ENCODE measurements around the gene COPRS. TPM values are rescaled to one million over a fixed set of nuclear protein-coding genes. Genes with fewer than 3 reads are reported as not detected.

COPRS gene
- total RNA-seq: 34.7 TPM
- polyA plus RNA-seq: 59.6 TPM

- no peak within 1 kb of the TSS for H3K27ac ChIP-seq (ENCODE audit: low read depth)
- H3K4me1 ChIP-seq (ENCODE audit: insufficient read depth): no peaks in the 10 kb centered on the region
- peaks cover 6% of the 10 kb centered on the region for H3K36me3 ChIP-seq (ENCODE audit: insufficient read depth)
- peak within 1 kb of the TSS; percentile 87 for H3K4me3 ChIP-seq (ENCODE audit: low read depth, low read length)
- under 1% methylated on average over 99 of the region's 100 CpGs for WGBS
- DNase-seq (ENCODE audit: extremely low spot score): peak; percentile 43
These were observed at the start of gene COPRS for GRCh38 chr17:31858642-31859486. Gene COPRS, minus strand, starts transcription at chr17:31859244. Its CDS starts 45 bp downstream, at chr17:31859199.

- H3K36me3 ChIP-seq (ENCODE audit: insufficient read depth): no peaks in the 10 kb centered on the region
- H3K27ac ChIP-seq (ENCODE audit: low read depth): no peak overlapping the region
- no peak for DNase-seq (ENCODE audit: extremely low spot score)
- H3K4me1 ChIP-seq (ENCODE audit: insufficient read depth): peaks cover 1% of the 10 kb centered on the region
- H3K4me3 ChIP-seq (ENCODE audit: low read depth, low read length): no peak overlapping the region
These were observed 49.3 kb upstream of the COPRS start for GRCh38 chr17:31908386-31908785.

GRCh38 chr17:31907342-31907962, 48.4 kb upstream of the COPRS start:
- Histone ChIP-seq H3K4me1 (ENCODE audit: insufficient read depth) (peaks cover 1% of the 10 kb centered on the region), H3K27ac (ENCODE audit: low read depth) (no peak overlapping the region), H3K36me3 (ENCODE audit: insufficient read depth) (no peaks in the 10 kb centered on the region), H3K4me3 (ENCODE audit: low read depth, low read length) (no peak overlapping the region)
- DNase-seq (ENCODE audit: extremely low spot score): no peak
- 7% methylated on average over 7 of the region's 7 CpGs for WGBS

- WGBS: 92% methylated on average over 16 of the region's 16 CpGs
These were observed 44.4 kb upstream of the COPRS start for GRCh38 chr17:31903401-31903800.

GRCh38 chr17:31902693-31903092, 43.6 kb upstream of the COPRS start:
- H3K36me3 ChIP-seq (ENCODE audit: insufficient read depth): no peaks in the 10 kb centered on the region
- H3K4me3 ChIP-seq (ENCODE audit: low read depth, low read length): no peak overlapping the region
- 67% methylated on average over 2 of the region's 2 CpGs for WGBS
- H3K27ac ChIP-seq (ENCODE audit: low read depth): no peak overlapping the region
- peaks cover 1% of the 10 kb centered on the region for H3K4me1 ChIP-seq (ENCODE audit: insufficient read depth)
- no peak for DNase-seq (ENCODE audit: extremely low spot score)

More at GRCh38 chr17:31903401-31903800, 44.4 kb upstream of the COPRS start:
- H3K27ac ChIP-seq (ENCODE audit: low read depth): no peak overlapping the region
- no peaks in the 10 kb centered on the region for H3K36me3 ChIP-seq (ENCODE audit: insufficient read depth)
- DNase-seq (ENCODE audit: extremely low spot score): no peak
- H3K4me3 ChIP-seq (ENCODE audit: low read depth, low read length): no peak overlapping the region
- peaks cover 1% of the 10 kb centered on the region for H3K4me1 ChIP-seq (ENCODE audit: insufficient read depth)

GRCh38 chr17:31900877-31901276, 41.8 kb upstream of the COPRS start:
- WGBS: 11% methylated on average over 5 of the region's 5 CpGs
- H3K4me3 ChIP-seq (ENCODE audit: low read depth, low read length): peak overlapping the region; percentile 66
- H3K4me1 ChIP-seq (ENCODE audit: insufficient read depth): no peaks in the 10 kb centered on the region
- no peaks in the 10 kb centered on the region for H3K36me3 ChIP-seq (ENCODE audit: insufficient read depth)
- DNase-seq (ENCODE audit: extremely low spot score): no peak
- H3K27ac ChIP-seq (ENCODE audit: low read depth): no peak overlapping the region

GRCh38 chr17:31888124-31888523, 29.1 kb upstream of the COPRS start:
- Histone ChIP-seq H3K27ac (ENCODE audit: low read depth) (no peak overlapping the region), H3K36me3 (ENCODE audit: insufficient read depth) (peaks cover 6% of the 10 kb centered on the region), H3K4me3 (ENCODE audit: low read depth, low read length) (no peak overlapping the region), H3K4me1 (ENCODE audit: insufficient read depth) (no peaks in the 10 kb centered on the region)
- DNase-seq (ENCODE audit: extremely low spot score): no peak
- WGBS: 89% methylated on average over 4 of the region's 4 CpGs

GRCh38 chr17:31882571-31882970, 23.5 kb upstream of the COPRS start:
- no peak overlapping the region for H3K4me3 ChIP-seq (ENCODE audit: low read depth, low read length)
- no peak for DNase-seq (ENCODE audit: extremely low spot score)
- H3K4me1 ChIP-seq (ENCODE audit: insufficient read depth): no peaks in the 10 kb centered on the region
- peaks cover 9% of the 10 kb centered on the region for H3K36me3 ChIP-seq (ENCODE audit: insufficient read depth)
- WGBS: 91% methylated on average over 6 of the region's 6 CpGs
- H3K27ac ChIP-seq (ENCODE audit: low read depth): no peak overlapping the region

GRCh38 chr17:31880311-31880710, 21.3 kb upstream of the COPRS start:
- Histone ChIP-seq H3K4me3 (ENCODE audit: low read depth, low read length) (no peak overlapping the region), H3K27ac (ENCODE audit: low read depth) (no peak overlapping the region), H3K4me1 (ENCODE audit: insufficient read depth) (no peaks in the 10 kb centered on the region), H3K36me3 (ENCODE audit: insufficient read depth) (peaks cover 11% of the 10 kb centered on the region)
- no peak for DNase-seq (ENCODE audit: extremely low spot score)
- WGBS: 95% methylated on average over 8 of the region's 8 CpGs

- DNase-seq (ENCODE audit: extremely low spot score): no peak
- Histone ChIP-seq H3K4me3 (ENCODE audit: low read depth, low read length) (no peak overlapping the region), H3K27ac (ENCODE audit: low read depth) (no peak overlapping the region), H3K36me3 (ENCODE audit: insufficient read depth) (peaks cover 12% of the 10 kb centered on the region), H3K4me1 (ENCODE audit: insufficient read depth) (no peaks in the 10 kb centered on the region)
These were observed 19.6 kb upstream of the COPRS start for GRCh38 chr17:31878703-31879073.

GRCh38 chr17:31877911-31878702, 19.1 kb upstream of the COPRS start:
- 90% methylated on average over 9 of the region's 9 CpGs for whole genome bisulfite sequencing
- H3K4me1 ChIP-seq (ENCODE audit: insufficient read depth): no peaks in the 10 kb centered on the region
- H3K36me3 ChIP-seq (ENCODE audit: insufficient read depth): peaks cover 15% of the 10 kb centered on the region
- no peak overlapping the region for H3K4me3 ChIP-seq (ENCODE audit: low read depth, low read length)
- H3K27ac ChIP-seq (ENCODE audit: low read depth): no peak overlapping the region
- no peak for DNase-seq (ENCODE audit: extremely low spot score)

- 93% methylated on average over 6 of the region's 6 CpGs for WGBS
- no peak overlapping the region for H3K4me3 ChIP-seq (ENCODE audit: low read depth, low read length)
- no peaks in the 10 kb centered on the region for H3K4me1 ChIP-seq (ENCODE audit: insufficient read depth)
- peaks cover 15% of the 10 kb centered on the region for H3K36me3 ChIP-seq (ENCODE audit: insufficient read depth)
- H3K27ac ChIP-seq (ENCODE audit: low read depth): no peak overlapping the region
- DNase-seq (ENCODE audit: extremely low spot score): no peak
These were observed 18.3 kb upstream of the COPRS start for GRCh38 chr17:31877341-31877740.

GRCh38 chr17:31875081-31875480, 16.0 kb upstream of the COPRS start:
- Histone ChIP-seq H3K4me1 (ENCODE audit: insufficient read depth) (no peaks in the 10 kb centered on the region), H3K27ac (ENCODE audit: low read depth) (no peak overlapping the region), H3K36me3 (ENCODE audit: insufficient read depth) (peaks cover 16% of the 10 kb centered on the region), H3K4me3 (ENCODE audit: low read depth, low read length) (no peak overlapping the region)
- no peak for DNase-seq (ENCODE audit: extremely low spot score)
- WGBS: 96% methylated on average over 2 of the region's 2 CpGs
